C4-2B (cell line): Measurements from ENCODE around the gene CNGA3.

Source experiments
- CTCF ChIP-seq: fragments of 450-650 bp; conservative IDR thresholded peaks from 2 replicates; pipeline ENCODE4 v1.5.1; 2017; ENCODE audit warnings: mild to moderate bottlenecking
- ZFX ChIP-seq: fragments of 450-650 bp; IDR thresholded peaks from 2 replicates; pipeline ENCODE4 v1.6.1; 2017

- no peak for TF ChIP-seq CTCF
- no peak for TF ChIP-seq ZFX
These were observed 28.8 kb downstream of the CNGA3 start for GRCh38 chr2:98374958-98375570.
